ENCODE data around the gene RAD51B. TPM values are rescaled to one million over a fixed set of nuclear protein-coding genes. Genes with fewer than 3 reads are reported as not detected.

Gene RAD51B
- total RNA-seq, 1 experiment from 2014 or later: 14.2 TPM

- Mint-ChIP-seq H3K36me3 (no peaks in the 10 kb centered on the region), H3K27me3 (ENCODE audit: low read depth) (peaks cover 6% of the 10 kb centered on the region; the same call in 1 of the 2 replicates), H3K4me1 (peaks cover 26% of the 10 kb centered on the region), H3K4me3 (no peak overlapping the region), H3K9me3 (no peaks in the 10 kb centered on the region), H3K27ac (no peak overlapping the region)
- POLR2A ChIA-PET: no interaction called here
- TF ChIP-seq, protein P1, sequence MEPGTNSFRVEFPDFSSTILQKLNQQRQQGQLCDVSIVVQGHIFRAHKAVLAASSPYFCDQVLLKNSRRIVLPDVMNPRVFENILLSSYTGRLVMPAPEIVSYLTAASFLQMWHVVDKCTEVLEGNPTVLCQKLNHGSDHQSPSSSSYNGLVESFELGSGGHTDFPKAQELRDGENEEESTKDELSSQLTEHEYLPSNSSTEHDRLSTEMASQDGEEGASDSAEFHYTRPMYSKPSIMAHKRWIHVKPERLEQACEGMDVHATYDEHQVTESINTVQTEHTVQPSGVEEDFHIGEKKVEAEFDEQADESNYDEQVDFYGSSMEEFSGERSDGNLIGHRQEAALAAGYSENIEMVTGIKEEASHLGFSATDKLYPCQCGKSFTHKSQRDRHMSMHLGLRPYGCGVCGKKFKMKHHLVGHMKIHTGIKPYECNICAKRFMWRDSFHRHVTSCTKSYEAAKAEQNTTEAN (CRISPR knock-in tag; IDR thresholded peaks at IDR 0.05): no peak
- TF ChIP-seq NFE2L1 (CRISPR knock-in tag; IDR thresholded peaks at IDR 0.05): no peak
- TF ChIP-seq STAT6 (CRISPR knock-in tag; conservative IDR thresholded peaks at IDR 0.05; ENCODE audit: low read depth): no peak
- TF ChIP-seq, protein P2, sequence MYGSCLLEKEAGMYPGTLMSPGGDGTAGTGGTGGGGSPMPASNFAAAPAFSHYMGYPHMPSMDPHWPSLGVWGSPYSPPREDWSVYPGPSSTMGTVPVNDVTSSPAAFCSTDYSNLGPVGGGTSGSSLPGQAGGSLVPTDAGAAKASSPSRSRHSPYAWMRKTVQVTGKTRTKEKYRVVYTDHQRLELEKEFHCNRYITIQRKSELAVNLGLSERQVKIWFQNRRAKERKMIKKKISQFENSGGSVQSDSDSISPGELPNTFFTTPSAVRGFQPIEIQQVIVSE (CRISPR knock-in tag; IDR thresholded peaks at IDR 0.05; ENCODE audit: borderline replicate concordance): no peak
- TF ChIP-seq GTF2I (CRISPR knock-in tag; conservative IDR thresholded peaks at IDR 0.05): no peak
- TF ChIP-seq MYBL2 (CRISPR knock-in tag; IDR thresholded peaks at IDR 0.05): no peak
- CTCF ChIA-PET: interaction anchor here (1.2 kb wide), 1 partner anchor 221 kb away, joined by 3 read pairs; no protein-coding TSS in a partner anchor
- no peak for ATAC-seq
- DNase-seq (ENCODE audit: low spot score): no peak
These were observed 452.4 kb downstream of the RAD51B start for GRCh38 chr14:68271913-68272391.

GRCh38 chr14:68273413-68273812 is 453.8 kb downstream of the RAD51B start:
- Mint-ChIP-seq H3K4me1 (peaks cover 20% of the 10 kb centered on the region), H3K27me3 (ENCODE audit: low read depth) (peaks cover 6% of the 10 kb centered on the region; the same call in 1 of the 2 replicates), H3K9me3 (no peaks in the 10 kb centered on the region), H3K36me3 (no peaks in the 10 kb centered on the region), H3K4me3 (no peak overlapping the region), H3K27ac (no peak overlapping the region)
- no peak for TF ChIP-seq NR3C1 (CRISPR knock-in tag; conservative IDR thresholded peaks at IDR 0.05; ENCODE audit: low read depth)
- ChIA-PET POLR2A (no interaction called here), CTCF (no interaction called here)
- no peak for ATAC-seq
- no peak for DNase-seq (ENCODE audit: low spot score)

DNA sequence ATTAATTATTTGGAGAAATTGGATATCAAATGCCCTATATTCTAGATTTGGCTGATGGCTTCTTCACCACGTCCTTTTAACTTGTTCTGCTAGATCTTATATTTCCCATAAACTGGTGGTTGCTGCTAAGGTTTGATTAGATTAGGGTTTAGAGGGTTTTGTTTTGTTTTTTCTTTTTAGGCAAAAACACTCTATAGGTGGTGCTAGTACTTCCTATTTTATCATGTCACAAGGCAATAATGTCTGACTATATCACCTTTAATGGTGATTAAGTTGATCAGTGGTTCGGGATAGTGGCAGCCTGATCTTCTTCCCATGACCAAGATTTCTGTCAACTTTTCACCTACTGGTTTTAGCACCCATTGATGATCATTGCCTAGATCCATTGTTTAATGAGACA is 455.1 kb downstream of the RAD51B start:
- no peak for TF ChIP-seq SMAD3 (CRISPR knock-in tag; IDR thresholded peaks at IDR 0.05; ENCODE audit: borderline replicate concordance)
- CTCF ChIA-PET: no interaction called here

GRCh38 chr14:68278576-68279436 is 459.2 kb downstream of the RAD51B start:
- H3K27me3 Mint-ChIP-seq (ENCODE audit: low read depth): peaks cover 6% of the 10 kb centered on the region; the same call in 1 of the 2 replicates
- H3K27ac Mint-ChIP-seq: no peak overlapping the region
- H3K4me1 Mint-ChIP-seq: peaks cover 25% of the 10 kb centered on the region
- ChIA-PET POLR2A (no interaction called here), CTCF (no interaction called here)
- ATAC-seq (no peak), DNase-seq (ENCODE audit: low spot score) (no peak)
- no peak overlapping the region for H3K4me3 Mint-ChIP-seq
- no peaks in the 10 kb centered on the region for H3K9me3 Mint-ChIP-seq
- no peaks in the 10 kb centered on the region for H3K36me3 Mint-ChIP-seq
- TF ChIP-seq USF1 (CRISPR knock-in tag; IDR thresholded peaks at IDR 0.05): 0 out of 2 replicates have a peak, but pooled peaks have one; percentile 12
- TF ChIP-seq ZNF232 (CRISPR knock-in tag; IDR thresholded peaks at IDR 0.05): no peak

More for the DNA sequence above, 455.1 kb downstream of the RAD51B start:
- no peaks in the 10 kb centered on the region for H3K36me3 Mint-ChIP-seq
- no peaks in the 10 kb centered on the region for H3K9me3 Mint-ChIP-seq
- ATAC-seq: no peak
- POLR2A ChIA-PET: no interaction called here
- H3K4me1 Mint-ChIP-seq: peaks cover 13% of the 10 kb centered on the region
- no peak overlapping the region for H3K4me3 Mint-ChIP-seq
- DNase-seq (ENCODE audit: low spot score): no peak
- peaks cover 6% of the 10 kb centered on the region; the same call in 1 of the 2 replicates for H3K27me3 Mint-ChIP-seq (ENCODE audit: low read depth)
- H3K27ac Mint-ChIP-seq: no peak overlapping the region
